Parathyroid adenoma (tissue), 2 donors: ENCODE data around the gene PSMB7.

Experiments
- H2AFZ ChIP-seq: fragments of 300-600 bp; sonication (generic); one replicate; pipeline ENCODE4 v1.7.0; 2017; ENCODE audit warnings: antibody characterized with exemption, mild to moderate bottlenecking
- H3K27ac ChIP-seq: fragments of 300-600 bp; sonication (generic); one replicate; pipeline ENCODE4 v1.7.0; 2017
- H3K27me3 ChIP-seq: fragments of 300-600 bp; sonication (generic); one replicate; pipeline ENCODE4 v1.7.0; 2017; ENCODE audit warnings: low read length; ENCODE audit not compliant: control insufficient read depth, insufficient read depth
- H3K36me3 ChIP-seq: fragments of 300-600 bp; sonication (generic); one replicate; pipeline ENCODE4 v1.7.0; 2017; ENCODE audit warnings: low read length; ENCODE audit not compliant: control insufficient read depth, insufficient read depth
- H3K4me1 ChIP-seq: fragments of 300-600 bp; sonication (generic); one replicate; pipeline ENCODE4 v1.7.0; 2017; ENCODE audit warnings: control low read depth
- H3K4me2 ChIP-seq: fragments of 300-600 bp; sonication (generic); one replicate; pipeline ENCODE4 v1.7.0; 2017; ENCODE audit warnings: low read length
- H3K4me3 ChIP-seq: fragments of 300-600 bp; sonication (generic); one replicate; pipeline ENCODE4 v1.7.0; 2017; ENCODE audit warnings: low read depth, low read length
- H3K79me2 ChIP-seq: fragments of 300-600 bp; sonication (generic); one replicate; pipeline ENCODE4 v1.7.0; 2017; ENCODE audit warnings: control low read depth
- H3K9ac ChIP-seq: fragments of 300-600 bp; sonication (generic); one replicate; pipeline ENCODE4 v1.7.0; 2017; ENCODE audit warnings: mild to moderate bottlenecking
- H3K9me3 ChIP-seq: fragments of 300-600 bp; sonication (generic); one replicate; pipeline ENCODE4 v1.7.0; 2017; ENCODE audit warnings: low read length; ENCODE audit not compliant: control insufficient read depth
- TF ChIP-seq, protein P1 (sequence below): fragments of 300-600 bp; sonication (generic); IDR thresholded peaks from one replicate; pipeline ENCODE4 v1.7.0; 2017; ENCODE audit warnings: antibody characterized with exemption, mild to moderate bottlenecking
- donor health status: primary hyperparathyroidism.

The PSMB7 gene

DNA sequence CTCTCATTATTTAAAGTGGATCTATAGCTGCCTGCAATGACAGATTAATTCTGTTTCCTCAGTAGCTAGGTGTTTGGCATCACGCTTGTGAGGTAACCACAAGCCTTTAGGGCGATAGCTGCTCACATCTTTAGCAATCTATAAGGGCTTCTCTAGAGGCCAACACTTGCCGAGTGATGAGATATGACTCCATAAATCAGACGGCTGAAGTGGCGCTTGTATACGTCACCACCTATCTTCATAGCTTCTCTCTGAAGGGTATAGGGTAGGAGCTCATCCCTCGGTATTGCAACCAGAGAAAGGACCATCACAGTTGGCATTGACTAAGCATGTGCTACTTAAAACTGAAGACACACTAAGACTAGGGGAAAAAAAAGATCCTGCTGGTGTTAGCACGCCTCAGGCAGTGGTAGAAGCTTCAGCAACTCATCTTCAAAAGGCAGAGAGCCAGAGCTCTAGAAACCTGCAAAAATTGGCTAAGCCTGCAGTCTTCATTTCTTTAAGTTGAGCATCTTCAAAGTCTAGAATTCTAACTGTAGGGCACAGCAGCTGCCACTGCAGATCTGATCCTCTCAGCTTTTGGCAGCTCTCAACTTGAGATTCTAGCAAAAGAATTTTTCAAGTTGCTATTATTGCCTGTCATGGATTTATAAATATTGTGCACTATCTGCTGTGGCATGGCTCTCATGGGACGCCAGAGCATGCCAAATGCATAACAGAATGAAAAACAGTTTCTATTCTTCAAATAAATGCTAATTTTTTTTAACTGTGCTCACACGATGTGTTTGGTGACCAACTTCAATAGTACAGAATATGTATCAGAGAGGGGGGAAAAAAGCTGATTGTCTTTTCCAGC is 37.5 kb downstream of the PSMB7 start:
- Histone ChIP-seq H3K4me3 (no peak overlapping the region), H3K27me3 (no peaks in the 10 kb centered on the region), H3K27ac (no peak overlapping the region), H3K4me2 (no peak overlapping the region), H3K4me1 (no peaks in the 10 kb centered on the region), H3K36me3 (no peaks in the 10 kb centered on the region), H3K9ac (no peak overlapping the region), H3K79me2 (peaks cover 13% of the 10 kb centered on the region), H3K9me3 (no peaks in the 10 kb centered on the region), H2AFZ (no peak overlapping the region)
- TF ChIP-seq, protein P1, sequence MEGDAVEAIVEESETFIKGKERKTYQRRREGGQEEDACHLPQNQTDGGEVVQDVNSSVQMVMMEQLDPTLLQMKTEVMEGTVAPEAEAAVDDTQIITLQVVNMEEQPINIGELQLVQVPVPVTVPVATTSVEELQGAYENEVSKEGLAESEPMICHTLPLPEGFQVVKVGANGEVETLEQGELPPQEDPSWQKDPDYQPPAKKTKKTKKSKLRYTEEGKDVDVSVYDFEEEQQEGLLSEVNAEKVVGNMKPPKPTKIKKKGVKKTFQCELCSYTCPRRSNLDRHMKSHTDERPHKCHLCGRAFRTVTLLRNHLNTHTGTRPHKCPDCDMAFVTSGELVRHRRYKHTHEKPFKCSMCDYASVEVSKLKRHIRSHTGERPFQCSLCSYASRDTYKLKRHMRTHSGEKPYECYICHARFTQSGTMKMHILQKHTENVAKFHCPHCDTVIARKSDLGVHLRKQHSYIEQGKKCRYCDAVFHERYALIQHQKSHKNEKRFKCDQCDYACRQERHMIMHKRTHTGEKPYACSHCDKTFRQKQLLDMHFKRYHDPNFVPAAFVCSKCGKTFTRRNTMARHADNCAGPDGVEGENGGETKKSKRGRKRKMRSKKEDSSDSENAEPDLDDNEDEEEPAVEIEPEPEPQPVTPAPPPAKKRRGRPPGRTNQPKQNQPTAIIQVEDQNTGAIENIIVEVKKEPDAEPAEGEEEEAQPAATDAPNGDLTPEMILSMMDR, result no peak

DNA sequence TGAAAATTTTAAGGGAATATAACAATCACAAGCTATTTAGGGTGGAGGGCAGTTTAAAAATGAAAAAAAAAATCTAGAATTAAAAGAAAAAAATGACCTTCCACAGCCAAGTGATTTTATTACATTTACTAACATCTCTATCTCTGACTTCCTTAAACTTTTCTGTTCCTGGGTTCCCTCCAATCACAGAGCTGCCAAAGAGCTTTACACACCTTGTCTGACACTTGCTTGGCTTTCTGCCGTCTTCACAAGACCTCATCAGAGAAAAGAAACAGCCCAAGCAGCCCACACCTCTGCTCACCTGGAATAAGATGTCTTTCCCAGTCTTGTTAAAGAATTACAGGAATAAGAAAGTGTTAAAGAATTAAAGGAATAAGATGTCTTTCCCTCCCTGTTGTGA is 38.9 kb downstream of the PSMB7 start:
- Histone ChIP-seq H3K36me3 (no peaks in the 10 kb centered on the region), H3K4me1 (no peaks in the 10 kb centered on the region), H3K9ac (no peak overlapping the region), H3K27me3 (no peaks in the 10 kb centered on the region), H3K4me2 (no peak overlapping the region), H3K4me3 (no peak overlapping the region), H3K9me3 (no peaks in the 10 kb centered on the region), H2AFZ (no peak overlapping the region), H3K79me2 (peaks cover 18% of the 10 kb centered on the region), H3K27ac (no peak overlapping the region)
- TF ChIP-seq, protein P1, result no peak

DNA sequence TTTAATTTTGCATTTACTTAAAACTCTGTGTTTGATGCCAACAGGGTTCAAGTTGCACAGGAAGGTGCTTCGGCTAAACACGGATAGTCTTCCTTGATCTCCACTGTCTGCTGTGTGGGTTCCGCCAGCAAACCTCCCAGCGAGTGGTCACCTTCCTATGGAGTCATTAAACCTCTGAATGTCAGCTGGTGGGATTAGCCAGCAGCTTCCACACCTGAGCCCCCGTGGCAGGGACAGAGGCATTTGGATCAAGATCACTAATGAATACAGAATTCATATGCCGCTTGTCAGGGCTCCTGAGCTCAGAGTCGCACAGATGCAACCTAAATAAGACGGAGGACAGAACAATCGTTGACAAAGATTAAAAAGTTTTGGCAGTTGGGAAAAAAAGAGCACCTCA is 39.5 kb downstream of the PSMB7 start:
- H2AFZ ChIP-seq, result no peak overlapping the region
- no peaks in the 10 kb centered on the region for H3K4me1 ChIP-seq
- TF ChIP-seq, protein P1, result no peak
- no peaks in the 10 kb centered on the region for H3K36me3 ChIP-seq
- H3K27ac ChIP-seq, result no peak overlapping the region
- peaks cover 23% of the 10 kb centered on the region for H3K79me2 ChIP-seq
- no peak overlapping the region for H3K4me3 ChIP-seq
- no peak overlapping the region for H3K4me2 ChIP-seq
- H3K9ac ChIP-seq, result no peak overlapping the region
- no peaks in the 10 kb centered on the region for H3K27me3 ChIP-seq
- no peaks in the 10 kb centered on the region for H3K9me3 ChIP-seq

DNA sequence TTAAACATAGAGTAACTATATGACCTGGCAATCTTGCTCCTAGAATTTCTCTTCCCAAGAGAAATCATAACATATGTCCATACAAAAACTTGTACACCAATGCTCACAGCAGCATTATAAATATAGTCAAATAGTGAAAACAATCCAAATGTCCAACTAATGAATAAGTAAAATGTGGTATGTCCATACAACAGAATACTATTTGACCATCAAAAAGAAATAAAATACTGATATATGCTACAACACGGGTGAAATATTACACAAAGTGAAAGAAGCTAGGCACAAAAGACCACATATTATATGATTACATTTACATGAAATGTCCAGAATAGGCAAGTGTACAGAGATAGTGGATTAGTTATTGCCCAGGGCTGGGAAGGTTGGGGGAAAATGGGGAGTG is 41.4 kb downstream of the PSMB7 start:
- Histone ChIP-seq H3K79me2 (peaks cover 27% of the 10 kb centered on the region), H2AFZ (no peak overlapping the region), H3K9me3 (no peaks in the 10 kb centered on the region), H3K27me3 (no peaks in the 10 kb centered on the region), H3K4me3 (no peak overlapping the region), H3K9ac (no peak overlapping the region), H3K4me1 (peaks cover 6% of the 10 kb centered on the region), H3K27ac (no peak overlapping the region), H3K36me3 (no peaks in the 10 kb centered on the region), H3K4me2 (no peak overlapping the region)
- TF ChIP-seq, protein P1, result no peak

DNA sequence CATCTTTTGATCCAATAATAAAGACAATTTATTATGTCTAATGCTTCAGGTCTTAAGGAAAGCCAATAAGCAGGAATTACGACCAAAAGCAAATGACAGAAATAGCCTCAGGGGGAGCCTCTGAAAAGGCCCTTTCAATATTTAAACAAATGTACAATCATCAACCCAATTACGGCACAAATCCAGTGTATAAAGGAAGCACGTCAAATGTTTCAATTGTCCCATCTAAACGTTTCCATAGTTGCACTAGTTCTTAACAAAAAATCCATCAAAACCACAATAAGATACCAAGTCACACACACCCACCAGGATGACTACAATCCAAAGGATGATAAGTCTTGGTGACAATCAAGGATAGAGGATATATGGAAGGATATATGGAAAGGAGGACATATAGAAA is 41.9 kb downstream of the PSMB7 start:
- H3K9ac ChIP-seq, result no peak overlapping the region
- no peak overlapping the region for H2AFZ ChIP-seq
- TF ChIP-seq, protein P1, result no peak
- no peak overlapping the region for H3K4me2 ChIP-seq
- no peak overlapping the region for H3K4me3 ChIP-seq
- no peak overlapping the region for H3K27ac ChIP-seq
- no peaks in the 10 kb centered on the region for H3K36me3 ChIP-seq
- no peaks in the 10 kb centered on the region for H3K27me3 ChIP-seq
- H3K79me2 ChIP-seq, result peaks cover 27% of the 10 kb centered on the region
- peaks cover 6% of the 10 kb centered on the region for H3K4me1 ChIP-seq
- no peaks in the 10 kb centered on the region for H3K9me3 ChIP-seq
